NCI-H2107 treated with DMSO at 0.1 percent for 48 hours (cell line): Measurements from ENCODE around the gene OPRM1.
"Not testable (repeated sequence)": the region's sequence is repeated elsewhere in the genome, so short reads cannot be mapped to it uniquely, and the experiment has no call there.

ENCODE experiments used
- DNase-seq: peaks from one replicate; lab custom pipeline; 2025; ENCODE audit not compliant: unreplicated experiment; lab: John Stamatoyannopoulos, UW

The OPRM1 gene

DNA sequence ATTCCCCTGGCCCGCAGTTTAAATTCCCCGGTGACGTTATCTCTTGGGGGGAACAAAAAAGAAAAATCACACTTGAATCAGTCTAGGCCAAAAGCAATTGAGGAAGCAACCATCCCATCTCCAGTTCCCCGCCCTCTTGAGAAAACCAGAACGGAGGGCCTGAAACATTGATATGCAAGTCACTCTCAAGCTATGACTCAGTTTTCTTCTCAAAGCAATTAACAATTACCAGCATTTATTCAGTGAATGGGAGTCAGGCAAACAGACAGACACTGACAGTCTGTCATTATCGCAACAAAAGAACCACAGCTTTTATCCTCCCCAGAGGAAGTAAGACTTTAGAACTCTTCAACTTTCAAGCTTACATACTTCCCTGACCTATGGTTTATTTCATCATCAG is 100.9 kb downstream of the OPRM1 start:
- DNase-seq = no peak

DNA sequence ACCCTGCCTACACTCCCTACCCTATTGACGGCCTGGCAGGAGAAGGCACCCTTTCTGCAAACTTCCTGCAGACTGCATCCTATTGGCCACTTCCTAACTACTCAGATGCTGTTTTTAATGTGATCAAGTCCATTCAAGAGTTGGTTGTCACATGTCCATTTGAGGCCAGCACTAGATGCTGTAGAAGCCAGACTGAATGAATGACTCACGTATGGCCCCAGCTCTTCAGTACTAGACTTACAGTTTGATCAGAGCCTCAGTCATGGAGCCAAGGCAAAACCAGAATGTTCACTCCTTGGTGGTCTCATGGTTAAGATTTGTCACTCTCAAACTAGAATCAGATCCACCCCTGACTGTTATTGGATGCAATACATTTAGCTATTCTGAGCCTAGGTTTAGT is 101.7 kb downstream of the OPRM1 start:
- no peak for DNase-seq

DNA sequence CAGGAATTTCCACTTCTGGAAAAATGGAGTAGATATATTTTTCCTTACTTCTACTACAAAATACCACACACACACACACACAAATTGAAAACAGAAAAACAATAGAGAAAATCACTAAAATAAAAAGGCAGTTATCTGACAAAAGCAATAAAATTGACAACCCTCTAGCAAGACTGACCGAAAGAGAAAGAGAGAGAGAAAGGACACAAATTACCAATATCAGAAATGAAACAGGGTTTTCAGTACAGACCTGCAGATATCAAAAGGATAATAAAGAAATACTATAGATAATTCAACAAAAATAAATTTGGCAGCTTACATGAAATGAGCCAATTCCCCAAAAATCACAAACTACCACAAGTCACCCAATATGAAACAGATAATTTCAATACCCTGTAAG is 104.7 kb downstream of the OPRM1 start:
- DNase-seq = no peak

DNA sequence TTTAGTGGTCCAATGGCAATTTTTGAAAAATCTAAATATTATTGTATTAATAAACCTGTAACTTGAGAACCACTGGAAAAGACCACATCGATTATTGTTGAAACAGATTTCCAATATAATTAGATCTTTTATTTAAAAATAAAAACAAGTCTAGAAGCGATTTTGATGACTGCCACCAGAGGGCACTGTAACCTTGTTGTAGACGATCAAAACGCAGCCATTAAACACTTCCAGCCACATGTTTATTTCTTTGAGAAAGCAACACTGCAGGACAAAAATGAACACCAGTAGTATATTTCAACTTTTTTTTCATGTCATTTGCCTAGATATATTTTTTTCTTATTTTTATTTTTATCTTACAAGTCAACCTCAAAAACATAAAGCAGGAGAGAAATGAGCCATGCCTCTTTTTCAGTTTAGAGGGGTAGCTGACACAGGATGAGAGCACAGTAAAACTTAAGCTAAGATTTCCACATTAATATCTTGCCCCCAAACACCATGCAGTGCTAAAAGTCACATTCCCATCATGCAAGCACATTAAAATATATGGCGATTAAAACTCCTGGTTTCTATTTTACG is 115.4 kb downstream of the OPRM1 start:
- DNase-seq = peak; percentile 60

DNA sequence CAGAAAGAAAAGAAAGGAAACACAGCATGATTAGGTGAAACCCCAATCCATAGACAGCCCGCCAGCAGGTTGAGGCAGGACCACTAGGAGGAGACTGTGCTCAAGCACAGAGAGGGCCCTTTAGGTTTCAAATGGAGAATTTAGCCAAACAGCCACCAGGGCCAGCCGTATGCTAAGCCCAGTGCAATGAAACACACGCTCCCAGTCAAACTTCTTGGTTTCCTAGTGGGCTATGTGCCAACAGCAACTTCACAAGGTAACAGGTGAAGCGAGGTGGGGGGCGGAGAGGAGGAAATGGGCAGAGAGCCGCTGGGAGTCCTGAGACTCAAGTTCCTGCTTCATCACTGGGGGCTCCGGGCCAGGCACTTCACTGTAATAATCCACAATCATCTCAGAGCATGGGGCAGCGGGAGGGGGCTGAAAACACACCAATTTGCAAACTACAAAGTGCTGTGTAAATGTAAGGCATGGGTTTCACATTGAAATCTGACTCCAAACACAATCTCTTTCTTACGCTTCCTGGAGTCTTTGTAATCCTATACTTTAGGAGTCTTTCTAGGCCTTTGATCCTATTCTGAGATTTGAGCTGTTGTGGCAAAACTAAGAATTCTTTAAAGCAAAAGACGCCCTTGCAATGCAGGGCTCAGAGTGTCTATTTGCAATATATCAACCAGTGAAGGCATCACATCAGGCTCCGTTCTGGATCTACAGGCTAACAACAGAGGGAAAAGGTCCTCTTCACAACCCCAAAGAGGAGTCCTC is 117.3 kb downstream of the OPRM1 start:
- DNase-seq = peak; percentile 89

DNA sequence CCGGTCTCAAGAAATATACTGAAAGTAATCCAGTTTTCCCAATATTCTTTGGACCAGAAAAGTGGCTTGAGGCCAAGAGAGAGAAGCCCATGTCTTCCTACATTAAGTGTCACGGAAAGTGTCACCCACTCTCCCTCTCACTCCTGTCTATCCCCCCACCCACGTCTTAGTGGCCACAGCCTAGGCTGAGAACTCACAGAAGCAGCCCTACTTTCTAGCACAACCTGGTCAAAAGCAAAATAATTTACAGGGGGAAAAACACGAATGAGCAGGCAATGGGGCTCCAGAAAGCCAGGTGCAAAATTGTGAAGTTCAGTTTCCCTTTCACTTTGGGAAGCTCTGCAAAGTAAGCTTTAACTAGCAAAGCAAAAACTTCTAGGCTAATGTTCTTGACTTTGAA is 118.0 kb downstream of the OPRM1 start:
- no peak for DNase-seq

DNA sequence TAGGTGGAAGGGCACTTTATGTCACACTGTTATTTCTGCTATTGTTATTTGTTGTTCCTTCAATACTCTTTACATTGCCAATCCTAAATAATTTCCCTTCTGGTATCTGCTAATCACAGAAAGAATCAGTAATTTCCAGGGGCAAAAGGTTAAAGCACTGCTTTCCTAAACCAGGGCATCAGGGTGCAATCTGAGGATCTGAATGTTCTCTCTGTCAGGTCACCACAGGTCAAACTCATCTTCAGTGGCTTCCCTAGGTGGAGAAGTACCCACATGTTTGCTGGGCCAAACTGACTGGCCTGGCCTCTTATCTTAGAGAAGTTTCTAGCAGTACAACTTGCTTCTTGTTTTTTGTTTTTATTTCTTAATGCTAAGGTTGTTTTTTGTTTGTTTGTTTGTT is 118.7 kb downstream of the OPRM1 start:
- DNase-seq = no peak

DNA sequence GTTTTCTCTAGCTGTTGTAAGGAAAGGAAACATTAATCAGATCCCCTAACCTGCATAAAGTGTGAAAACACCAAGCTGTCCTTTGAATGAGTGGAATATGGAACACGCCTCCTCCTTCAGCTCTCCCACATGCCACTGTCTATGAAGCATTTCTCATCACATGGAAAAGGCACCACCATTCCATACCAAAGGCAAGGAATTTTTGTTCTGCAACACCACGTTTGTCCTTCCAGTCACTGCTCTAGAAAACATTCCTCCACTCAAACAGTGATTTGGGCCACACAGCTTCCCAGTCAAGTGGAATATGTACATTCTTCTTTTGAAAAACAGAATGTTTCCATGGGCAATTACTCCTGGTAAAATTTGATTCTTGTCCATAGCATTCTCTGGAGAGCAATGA is 120.1 kb downstream of the OPRM1 start:
- DNase-seq = no peak

DNA sequence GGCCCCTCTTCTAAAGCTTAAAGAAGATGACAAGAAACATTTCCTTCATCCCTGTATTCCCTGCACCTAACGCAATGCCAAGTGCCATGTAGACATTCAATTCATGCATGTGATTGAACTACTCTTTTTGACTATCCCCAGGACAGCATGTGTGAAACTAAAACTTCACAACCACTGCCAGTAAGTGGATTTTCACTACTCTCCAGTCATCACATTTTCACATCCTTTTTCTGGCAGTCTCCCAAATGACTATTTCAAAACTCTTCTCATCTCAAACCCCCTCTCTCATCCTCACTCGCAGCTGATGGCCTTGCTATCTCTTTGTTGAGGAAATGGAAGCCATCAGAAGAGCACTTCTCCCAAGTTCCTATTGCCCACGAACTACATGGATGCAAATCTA is 122.6 kb downstream of the OPRM1 start:
- no peak for DNase-seq

DNA sequence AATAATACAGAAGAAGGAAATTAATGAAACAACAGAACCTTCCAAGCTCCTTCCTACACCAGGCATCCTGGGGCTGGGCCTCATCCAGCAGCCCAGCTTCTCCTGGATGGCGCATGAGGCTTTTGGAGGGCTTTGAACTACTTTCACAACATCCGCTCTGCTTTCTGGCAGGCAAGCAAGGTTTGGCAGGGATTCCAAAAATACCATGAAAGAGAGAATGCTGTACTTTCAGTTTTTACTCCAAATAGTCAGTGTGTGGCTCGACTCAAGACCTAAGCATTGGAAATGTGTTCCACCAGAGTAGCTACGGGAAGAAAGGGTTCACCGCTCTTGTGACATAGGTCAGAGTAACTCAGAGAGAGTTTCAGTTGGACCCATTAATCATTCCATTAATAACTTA is 125.4 kb downstream of the OPRM1 start:
- DNase-seq = no peak

DNA sequence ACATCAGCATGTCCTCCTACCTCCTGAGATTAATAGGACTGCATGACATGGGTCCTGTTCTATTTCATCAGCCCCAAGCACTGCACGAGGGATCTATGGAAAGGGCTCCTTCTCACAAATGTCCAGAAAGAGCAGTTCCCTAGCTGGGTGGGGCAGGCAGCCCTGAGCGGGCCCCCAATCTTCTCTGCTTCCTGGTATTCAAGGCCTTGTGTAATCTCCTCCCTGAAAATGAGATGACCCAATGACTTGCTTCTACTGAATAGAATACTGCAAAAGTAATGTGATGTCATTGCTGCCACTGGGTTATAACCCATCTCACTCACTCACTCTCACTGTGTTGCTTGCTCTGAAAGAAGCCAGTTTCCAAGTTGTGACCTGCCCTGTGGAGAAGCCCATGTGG is 126.4 kb downstream of the OPRM1 start:
- no peak for DNase-seq

DNA sequence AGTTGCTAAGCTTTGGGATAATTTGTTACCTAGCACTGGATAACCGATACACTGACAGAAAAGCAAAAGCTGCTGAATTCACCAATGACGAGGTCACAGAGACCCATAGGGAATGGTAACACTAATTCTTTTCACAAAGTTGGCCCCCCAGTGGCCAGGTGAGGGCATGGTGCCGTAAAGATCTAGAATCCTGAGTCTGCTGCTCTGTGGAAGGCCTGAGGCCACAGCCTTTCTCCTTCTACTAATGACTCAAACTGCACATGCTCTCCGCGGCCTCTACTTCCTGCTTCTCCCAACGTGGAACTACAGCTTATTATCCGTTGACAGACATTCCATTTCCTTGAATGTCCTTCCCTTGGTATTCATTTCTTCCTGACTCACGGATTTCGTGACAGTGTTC is 127.1 kb downstream of the OPRM1 start:
- DNase-seq = no peak

DNA sequence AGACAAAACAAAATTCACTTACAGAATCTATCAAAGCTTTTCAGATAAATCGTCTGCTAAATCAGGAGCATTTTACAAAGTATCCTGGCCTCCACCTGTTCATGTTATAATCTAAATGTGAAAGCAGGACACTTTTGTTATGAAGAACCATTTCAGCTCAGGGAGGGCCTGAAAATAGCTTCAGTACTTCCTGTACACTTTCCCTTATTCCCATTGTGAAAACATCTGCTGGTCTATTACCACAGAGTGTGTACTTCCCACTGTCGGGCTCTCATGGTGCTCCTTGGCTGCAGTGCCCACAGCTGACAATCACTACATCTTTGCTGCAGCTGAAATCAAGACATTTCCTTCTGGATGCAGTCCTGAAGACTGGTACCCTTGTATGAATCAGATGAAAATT is 128.1 kb downstream of the OPRM1 start:
- peak; percentile 57 for DNase-seq

DNA sequence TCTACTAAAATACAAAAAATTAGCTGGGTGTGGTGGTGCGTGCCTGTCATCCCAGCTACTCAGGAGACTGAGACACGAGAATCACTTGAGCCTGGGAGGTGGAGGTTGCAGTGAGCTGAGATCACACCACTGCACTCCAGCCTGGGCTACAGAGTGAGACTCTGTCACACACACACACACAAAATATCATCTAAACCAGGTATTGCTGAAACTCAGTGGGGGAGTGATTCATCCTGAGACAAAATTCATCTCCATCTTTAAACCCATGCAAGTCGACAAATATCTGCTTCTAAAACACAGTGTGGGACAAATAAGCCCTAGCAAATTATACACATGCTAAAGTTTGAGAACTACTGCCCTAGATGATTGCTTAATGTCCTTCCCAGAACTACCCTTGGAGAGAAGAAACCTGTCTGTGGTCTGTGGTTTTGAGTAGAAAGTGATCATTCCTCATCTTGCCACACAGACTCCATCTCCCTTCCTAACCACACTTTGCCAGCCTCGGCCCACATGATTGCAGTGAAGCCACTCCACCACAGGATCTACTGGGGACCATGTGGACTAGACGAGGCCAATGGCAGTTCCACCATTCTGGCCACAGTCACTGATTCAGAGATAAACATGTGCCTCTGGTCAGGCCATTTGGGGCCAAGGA is 130.3 kb downstream of the OPRM1 start:
- no peak for DNase-seq

DNA sequence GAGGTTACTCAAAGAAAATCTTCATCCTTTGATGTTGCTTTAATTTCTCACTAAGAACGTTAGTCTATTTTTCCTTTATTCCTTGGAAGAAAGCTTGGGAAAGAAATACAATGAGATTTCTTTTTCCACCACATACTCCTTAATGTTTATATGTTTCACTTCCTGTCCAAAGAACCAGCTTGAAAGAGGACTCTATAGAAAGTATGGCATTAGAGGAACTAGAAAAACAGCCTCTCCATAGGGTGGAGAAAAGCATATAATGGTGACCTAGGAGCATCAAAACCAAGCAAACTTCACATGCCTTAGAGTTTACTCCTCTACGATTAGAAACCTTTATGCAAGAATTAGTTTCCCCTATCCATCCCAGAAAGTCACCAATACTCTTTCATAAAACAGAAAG is 131.1 kb downstream of the OPRM1 start:
- no peak for DNase-seq

DNA sequence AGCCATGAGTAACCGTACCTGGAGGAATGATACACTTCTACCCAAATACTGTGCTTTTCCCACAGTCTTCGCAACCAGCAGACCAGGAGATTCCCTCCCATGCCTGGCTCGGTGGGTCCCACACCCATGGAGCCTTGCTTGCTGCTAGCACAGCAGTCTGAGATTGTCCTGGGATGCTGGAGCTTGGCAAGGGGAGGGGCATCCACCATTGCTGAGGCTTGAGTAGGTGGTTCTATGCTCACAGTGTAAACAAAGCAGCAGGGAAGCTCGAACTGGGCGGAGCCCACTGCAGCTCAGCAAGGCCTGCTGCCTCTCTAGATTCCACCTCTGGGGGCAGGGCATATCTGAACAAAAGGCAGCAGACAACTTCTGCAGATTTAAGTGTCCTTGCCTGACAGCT is 133.4 kb downstream of the OPRM1 start:
- DNase-seq = not testable (repeated sequence)

DNA sequence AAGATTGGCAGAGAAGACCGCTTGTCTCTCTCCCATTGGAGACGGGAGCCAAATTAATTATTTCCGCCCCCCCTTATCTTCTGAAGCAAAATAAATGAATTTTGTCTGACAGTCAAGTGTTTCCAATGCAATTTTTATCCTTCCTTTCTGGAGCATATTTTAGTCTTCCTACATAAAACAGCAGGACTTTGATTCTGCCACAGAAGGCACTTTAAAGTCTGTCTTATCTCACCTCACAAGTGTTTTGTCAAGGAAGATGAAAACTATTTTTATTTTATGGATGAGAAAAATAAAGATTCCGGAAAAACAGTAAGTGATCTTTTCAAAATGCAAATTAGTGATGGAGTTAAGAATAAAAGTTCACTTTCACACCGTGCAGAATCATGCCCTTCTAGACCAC is 140.4 kb downstream of the OPRM1 start:
- no peak for DNase-seq

DNA sequence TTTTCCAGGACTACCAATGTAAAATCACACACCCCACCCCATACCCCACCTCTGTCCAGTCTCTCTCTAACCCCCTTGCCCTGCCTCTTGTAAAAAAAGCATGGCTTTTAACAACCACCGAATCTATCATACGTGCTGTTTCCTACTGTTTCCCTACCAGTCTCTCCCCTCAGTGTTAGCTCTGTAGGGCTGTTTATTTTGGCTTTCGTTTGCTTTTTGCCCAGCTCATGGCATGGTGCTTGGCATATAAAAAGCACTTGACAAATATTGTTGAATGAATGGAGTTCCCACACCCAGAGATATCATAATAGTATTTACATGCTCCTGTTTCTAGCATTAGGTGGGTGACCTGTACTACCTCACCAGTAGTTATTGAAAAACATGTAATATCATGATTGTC is 148.2 kb downstream of the OPRM1 start:
- DNase-seq = no peak

DNA sequence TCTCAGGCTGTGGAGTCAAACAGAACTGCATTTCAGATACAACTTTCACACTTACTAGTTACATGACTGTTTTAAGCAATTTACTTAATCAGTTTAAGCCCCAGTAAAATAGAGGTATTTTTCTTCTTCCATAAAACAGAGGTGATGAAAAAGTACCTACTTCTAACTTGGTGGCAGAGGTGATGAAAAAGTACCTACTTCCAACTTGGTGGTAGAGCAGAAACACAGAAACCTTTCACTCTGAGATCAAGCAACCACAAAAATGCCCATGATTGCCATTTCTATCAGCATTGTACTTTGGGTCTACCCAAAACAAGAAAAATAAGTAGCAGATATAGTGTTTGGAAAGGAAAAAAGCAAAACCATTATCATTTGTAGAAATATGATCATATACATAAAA is 148.7 kb downstream of the OPRM1 start:
- no peak for DNase-seq

DNA sequence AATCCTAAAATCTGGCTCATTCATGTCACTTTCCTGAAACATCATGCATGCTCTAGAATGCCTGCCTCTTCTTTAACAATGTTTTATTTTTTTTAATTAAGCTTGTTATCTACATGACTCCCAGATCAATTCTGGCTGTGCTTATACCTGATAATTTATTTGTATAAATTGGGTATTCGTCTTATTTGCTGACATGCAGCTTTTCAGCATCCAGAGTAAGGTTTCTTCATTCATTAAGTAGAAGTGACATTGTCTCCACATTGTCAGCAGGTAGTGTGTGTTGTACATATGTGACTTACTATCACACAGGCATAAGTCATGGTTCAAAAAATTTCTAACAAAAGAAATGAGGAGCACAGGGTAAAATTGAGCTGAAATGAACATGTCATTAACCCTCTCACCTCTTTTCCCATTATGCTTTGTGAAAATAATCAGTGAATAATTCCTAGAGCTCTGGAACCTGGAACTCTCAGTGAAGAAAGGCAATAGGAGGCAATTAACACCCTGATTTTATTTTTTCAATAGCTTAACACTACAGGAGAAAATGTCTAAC is 157.4 kb downstream of the OPRM1 start:
- no peak for DNase-seq

DNA sequence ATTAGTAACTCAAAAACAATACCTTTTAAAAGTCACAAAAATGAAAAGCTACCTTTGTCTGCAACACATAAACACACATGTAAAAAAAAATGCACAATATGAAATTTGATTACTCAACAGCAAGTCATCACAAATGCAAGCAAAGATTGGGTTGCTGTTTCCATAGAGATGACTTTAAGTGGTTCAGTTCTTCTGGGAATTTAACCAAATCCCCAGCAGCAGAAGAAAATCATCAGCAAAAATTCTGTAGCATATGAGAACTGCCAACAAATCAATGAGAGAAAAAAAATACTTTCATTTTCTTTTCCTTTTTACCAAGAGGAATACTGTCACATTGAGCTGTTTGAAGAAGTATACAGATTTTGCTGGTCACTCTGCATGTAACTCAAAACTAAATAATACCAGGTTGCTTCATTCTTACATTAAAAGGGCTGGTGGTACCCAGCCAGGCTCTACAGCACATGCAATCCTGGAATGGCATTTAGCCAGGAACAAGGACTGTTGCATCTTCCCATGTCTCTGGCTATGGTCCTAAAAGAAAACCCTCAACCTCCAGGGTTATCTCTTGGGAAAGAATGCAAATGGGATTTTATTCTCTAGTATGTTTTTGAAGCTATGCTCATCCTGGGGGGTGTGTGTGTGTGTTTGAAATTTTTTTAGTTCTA is 158.3 kb downstream of the OPRM1 start:
- DNase-seq = peak; percentile 16

DNA sequence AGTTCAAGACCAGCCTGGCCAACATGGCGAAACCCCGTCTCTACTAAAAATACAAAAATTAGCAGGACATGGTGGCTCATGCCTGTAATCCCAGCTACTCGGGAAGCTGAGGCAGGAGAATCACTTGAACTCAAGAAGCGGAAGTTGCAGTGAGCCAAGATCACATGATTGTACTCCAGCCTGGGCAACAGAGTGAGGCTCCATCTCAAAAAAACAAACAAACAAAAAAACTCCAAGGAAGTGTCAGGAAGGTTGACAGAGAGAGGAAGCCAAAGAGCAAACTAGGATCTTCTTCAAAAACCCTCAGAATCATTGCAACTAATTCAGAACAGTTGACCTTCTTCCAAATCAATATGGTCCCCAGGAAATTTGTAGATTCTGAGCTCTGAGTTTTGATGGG is 162.6 kb downstream of the OPRM1 start:
- DNase-seq = not testable (repeated sequence)
